Activated T-cell treated with anti-CD3 and anti-CD28 coated beads, Interleukin-2, amount 50 U/mL, for 48 hours (primary cell): ENCODE measurements around the gene USP3.
"Not testable (repeated sequence)": the region's sequence is repeated elsewhere in the genome, so short reads cannot be mapped to it uniquely, and the experiment has no call there.

Experiments
- DNase-seq, 2 experiments: peaks; one replicate each; pipeline ENCODE4 v3.0.0-alpha.2; 2020

The USP3 gene

GRCh38 chr15:63478243-63478642 is 26.1 kb upstream of the USP3 start:
- no peak for DNase-seq

GRCh38 chr15:63480441-63480821 is 24.0 kb upstream of the USP3 start:
- DNase-seq: no peak

GRCh38 chr15:63481105-63481810 is 23.1 kb upstream of the USP3 start:
- peak; percentile 48 to 57 for DNase-seq

- no peak for DNase-seq
These were observed 21.5 kb upstream of the USP3 start for GRCh38 chr15:63482874-63483323.

GRCh38 chr15:63483521-63484371 is 20.6 kb upstream of the USP3 start:
- DNase-seq: peak in 1 of 2 experiments; percentile 13

GRCh38 chr15:63484433-63485186 is 19.8 kb upstream of the USP3 start:
- no peak for DNase-seq

GRCh38 chr15:63487076-63487757 is 17.2 kb upstream of the USP3 start:
- DNase-seq: peak; percentile 95 to 97

- not testable (repeated sequence) for DNase-seq
These were observed 16.5 kb upstream of the USP3 start for GRCh38 chr15:63487758-63488397.

GRCh38 chr15:63488398-63488960 is 15.9 kb upstream of the USP3 start:
- DNase-seq: no peak

GRCh38 chr15:63489352-63489751 is 15.0 kb upstream of the USP3 start:
- DNase-seq: no peak

GRCh38 chr15:63490345-63491034 is 13.9 kb upstream of the USP3 start:
- DNase-seq: peak in 1 of 2 experiments; percentile 11

- DNase-seq: peak; percentile 18 to 21
These were observed 13.1 kb upstream of the USP3 start for GRCh38 chr15:63491116-63491827.

GRCh38 chr15:63491979-63492378 is 12.4 kb upstream of the USP3 start:
- DNase-seq: peak in 1 of 2 experiments; percentile 10

- DNase-seq: peak; percentile 7 to 14
These were observed 11.8 kb upstream of the USP3 start for GRCh38 chr15:63492541-63493077.

GRCh38 chr15:63493436-63493835 is 11.0 kb upstream of the USP3 start:
- DNase-seq: no peak

GRCh38 chr15:63494408-63494807 is 10.0 kb upstream of the USP3 start:
- peak in 1 of 2 experiments; percentile 56 for DNase-seq

- DNase-seq: no peak
These were observed 9.1 kb upstream of the USP3 start for GRCh38 chr15:63495343-63495742.

GRCh38 chr15:63495780-63496488 is 8.5 kb upstream of the USP3 start:
- no peak for DNase-seq
